Measurements from ENCODE around the gene FBXL19.

The FBXL19 gene

DNA sequence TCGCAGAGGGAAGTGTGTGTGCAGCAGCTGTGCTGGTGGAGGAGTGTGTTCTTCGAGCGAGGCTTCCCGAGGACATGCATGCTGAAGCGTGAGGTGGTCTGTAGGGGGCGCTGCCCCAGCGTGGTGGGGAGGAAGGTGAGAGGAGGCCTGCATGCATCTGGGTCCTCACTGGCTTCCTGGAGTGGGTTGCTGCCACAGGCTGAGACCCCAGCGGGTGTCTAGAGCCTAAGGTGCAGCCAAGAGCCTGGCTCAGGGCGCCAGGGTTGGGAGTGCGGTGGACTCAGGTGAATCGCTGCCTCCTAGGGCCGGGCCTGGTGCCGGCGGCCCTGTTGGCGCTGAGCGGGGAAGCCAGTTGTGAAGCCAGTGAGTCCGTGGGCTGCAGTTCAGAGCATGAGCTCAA lies 54.1 kb downstream of the FBXL19 start:
- Mint-ChIP-seq H3K4me3 (no peak overlapping the region), H3K4me1 (no peaks in the 10 kb centered on the region), H3K27ac (peak overlapping the region; percentile 68), H3K36me3 (ENCODE audit: low read depth) (peaks cover 53% of the 10 kb centered on the region), H3K27me3 (ENCODE audit: low read depth, poor library complexity) (peaks cover 4% of the 10 kb centered on the region), H3K9me3 (no peaks in the 10 kb centered on the region)
- TF ChIP-seq, protein P1, sequence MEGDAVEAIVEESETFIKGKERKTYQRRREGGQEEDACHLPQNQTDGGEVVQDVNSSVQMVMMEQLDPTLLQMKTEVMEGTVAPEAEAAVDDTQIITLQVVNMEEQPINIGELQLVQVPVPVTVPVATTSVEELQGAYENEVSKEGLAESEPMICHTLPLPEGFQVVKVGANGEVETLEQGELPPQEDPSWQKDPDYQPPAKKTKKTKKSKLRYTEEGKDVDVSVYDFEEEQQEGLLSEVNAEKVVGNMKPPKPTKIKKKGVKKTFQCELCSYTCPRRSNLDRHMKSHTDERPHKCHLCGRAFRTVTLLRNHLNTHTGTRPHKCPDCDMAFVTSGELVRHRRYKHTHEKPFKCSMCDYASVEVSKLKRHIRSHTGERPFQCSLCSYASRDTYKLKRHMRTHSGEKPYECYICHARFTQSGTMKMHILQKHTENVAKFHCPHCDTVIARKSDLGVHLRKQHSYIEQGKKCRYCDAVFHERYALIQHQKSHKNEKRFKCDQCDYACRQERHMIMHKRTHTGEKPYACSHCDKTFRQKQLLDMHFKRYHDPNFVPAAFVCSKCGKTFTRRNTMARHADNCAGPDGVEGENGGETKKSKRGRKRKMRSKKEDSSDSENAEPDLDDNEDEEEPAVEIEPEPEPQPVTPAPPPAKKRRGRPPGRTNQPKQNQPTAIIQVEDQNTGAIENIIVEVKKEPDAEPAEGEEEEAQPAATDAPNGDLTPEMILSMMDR (IDR thresholded peaks at IDR 0.05), result peak; percentile 23
- DNase-seq, result no peak

DNA sequence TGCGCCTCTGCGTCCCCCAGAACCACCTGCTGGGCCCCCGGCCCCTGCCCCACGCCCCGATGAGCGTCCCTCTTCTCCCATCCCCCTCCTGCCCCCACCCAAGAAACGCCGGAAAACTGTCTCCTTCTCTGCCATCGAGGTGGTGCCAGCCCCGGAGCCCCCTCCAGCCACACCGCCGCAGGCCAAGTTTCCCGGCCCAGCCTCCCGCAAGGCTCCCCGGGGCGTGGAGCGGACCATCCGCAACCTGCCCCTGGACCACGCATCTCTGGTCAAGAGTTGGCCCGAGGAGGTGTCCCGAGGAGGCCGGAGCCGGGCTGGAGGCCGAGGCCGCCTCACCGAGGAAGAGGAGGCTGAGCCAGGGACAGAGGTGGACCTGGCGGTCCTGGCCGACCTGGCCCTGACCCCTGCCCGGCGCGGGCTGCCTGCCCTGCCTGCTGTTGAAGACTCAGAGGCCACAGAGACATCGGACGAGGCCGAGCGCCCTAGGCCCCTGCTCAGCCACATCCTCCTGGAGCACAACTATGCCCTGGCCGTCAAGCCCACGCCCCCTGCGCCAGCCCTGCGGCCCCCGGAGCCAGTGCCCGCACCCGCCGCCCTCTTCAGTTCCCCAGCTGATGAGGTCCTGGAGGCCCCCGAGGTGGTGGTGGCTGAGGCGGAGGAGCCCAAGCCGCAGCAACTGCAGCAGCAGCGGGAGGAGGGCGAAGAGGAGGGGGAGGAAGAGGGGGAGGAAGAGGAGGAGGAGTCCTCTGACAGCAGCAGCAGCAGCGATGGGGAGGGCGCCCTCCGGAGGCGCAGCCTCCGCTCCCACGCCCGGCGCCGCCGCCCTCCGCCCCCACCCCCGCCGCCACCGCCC lies 56.0 kb downstream of the FBXL19 start:
- H3K4me3 Mint-ChIP-seq, result no peak overlapping the region
- H3K36me3 Mint-ChIP-seq (ENCODE audit: low read depth), result peaks cover 35% of the 10 kb centered on the region

DNA sequence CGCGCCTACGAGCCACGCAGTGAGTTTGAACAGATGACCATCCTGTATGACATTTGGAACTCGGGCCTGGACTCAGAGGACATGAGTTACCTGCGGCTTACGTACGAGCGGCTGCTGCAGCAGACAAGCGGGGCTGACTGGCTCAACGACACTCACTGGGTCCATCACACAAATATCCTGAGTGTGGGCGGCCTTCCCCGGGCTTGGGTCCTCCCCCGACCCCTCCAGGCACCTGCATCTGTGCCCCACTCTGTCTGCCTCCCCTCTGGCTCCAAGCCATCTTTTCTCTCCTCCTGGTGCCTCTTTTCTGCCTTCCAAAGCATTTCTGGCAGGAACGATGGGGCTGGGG lies 56.6 kb downstream of the FBXL19 start:
- no peak for DNase-seq
- Mint-ChIP-seq H3K27me3 (ENCODE audit: low read depth, poor library complexity) (peaks cover 3% of the 10 kb centered on the region), H3K36me3 (ENCODE audit: low read depth) (peaks cover 32% of the 10 kb centered on the region), H3K4me3 (no peak overlapping the region), H3K9me3 (no peaks in the 10 kb centered on the region), H3K27ac (no peak overlapping the region), H3K4me1 (no peaks in the 10 kb centered on the region)
- TF ChIP-seq, protein P1 (IDR thresholded peaks at IDR 0.05), result no peak

More for the DNA sequence above, 56.0 kb downstream of the FBXL19 start:
- Mint-ChIP-seq H3K27me3 (ENCODE audit: low read depth, poor library complexity) (peaks cover 3% of the 10 kb centered on the region), H3K27ac (no peak overlapping the region), H3K4me1 (no peaks in the 10 kb centered on the region), H3K9me3 (no peaks in the 10 kb centered on the region)
- TF ChIP-seq, protein P1 (IDR thresholded peaks at IDR 0.05), result no peak
- no peak for DNase-seq

DNA sequence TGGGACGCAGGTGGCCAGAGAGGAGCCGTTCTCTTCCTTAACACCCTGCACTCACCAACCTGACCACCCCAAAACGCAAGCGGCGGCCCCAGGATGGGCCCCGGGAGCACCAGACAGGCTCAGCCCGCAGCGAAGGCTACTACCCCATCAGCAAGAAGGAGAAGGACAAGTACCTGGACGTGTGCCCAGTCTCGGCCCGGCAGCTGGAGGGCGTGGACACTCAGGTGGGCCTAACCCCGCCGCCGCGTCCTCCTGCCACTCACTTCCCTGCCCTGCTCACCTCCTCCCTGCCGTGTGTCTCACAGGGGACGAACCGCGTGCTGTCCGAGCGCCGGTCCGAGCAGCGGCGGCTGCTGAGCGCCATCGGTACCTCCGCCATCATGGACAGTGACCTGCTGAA lies 57.1 kb downstream of the FBXL19 start:
- Mint-ChIP-seq H3K27ac (no peak overlapping the region), H3K4me1 (peaks cover 4% of the 10 kb centered on the region), H3K4me3 (no peak overlapping the region), H3K36me3 (ENCODE audit: low read depth) (peaks cover 32% of the 10 kb centered on the region), H3K9me3 (no peaks in the 10 kb centered on the region), H3K27me3 (ENCODE audit: low read depth, poor library complexity) (peaks cover 3% of the 10 kb centered on the region)
- TF ChIP-seq, protein P1 (IDR thresholded peaks at IDR 0.05), result no peak
- DNase-seq, result no peak

DNA sequence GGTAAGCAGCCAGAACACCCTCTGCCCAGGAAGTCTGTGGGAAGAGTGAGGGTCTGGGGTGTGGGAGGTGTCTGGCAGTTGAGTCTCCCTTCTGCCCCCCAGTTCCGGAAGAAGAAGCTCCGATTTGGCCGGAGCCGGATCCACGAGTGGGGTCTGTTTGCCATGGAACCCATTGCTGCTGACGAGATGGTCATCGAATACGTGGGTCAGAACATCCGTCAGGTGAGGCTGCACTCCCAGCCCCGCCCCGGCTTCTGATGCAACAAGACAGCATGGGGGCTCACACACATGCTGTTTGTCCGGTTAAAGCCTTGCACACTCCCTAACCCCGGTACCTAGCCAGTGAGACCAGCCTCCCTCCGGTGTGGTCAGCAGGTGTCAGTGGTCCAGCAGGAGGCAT lies 57.6 kb downstream of the FBXL19 start:
- TF ChIP-seq, protein P1 (IDR thresholded peaks at IDR 0.05), result no peak
- no peak for DNase-seq
- Mint-ChIP-seq H3K4me1 (peaks cover 5% of the 10 kb centered on the region), H3K27ac (peak overlapping the region; percentile 72), H3K9me3 (no peaks in the 10 kb centered on the region), H3K27me3 (ENCODE audit: low read depth, poor library complexity) (peaks cover 3% of the 10 kb centered on the region), H3K36me3 (ENCODE audit: low read depth) (peaks cover 28% of the 10 kb centered on the region), H3K4me3 (no peak overlapping the region)
